GM12872 (cell line): ENCODE results near the gene GPR158.

ENCODE experiments used
- TF ChIP-seq, protein P1 (sequence below): IDR thresholded peaks from 3 replicates; pipeline ENCODE4 v1.5.1; 2011; ENCODE audit warnings: low read depth, mild to moderate bottlenecking, low read length, moderate library complexity; ENCODE audit not compliant: insufficient read depth

GPR158 gene

DNA sequence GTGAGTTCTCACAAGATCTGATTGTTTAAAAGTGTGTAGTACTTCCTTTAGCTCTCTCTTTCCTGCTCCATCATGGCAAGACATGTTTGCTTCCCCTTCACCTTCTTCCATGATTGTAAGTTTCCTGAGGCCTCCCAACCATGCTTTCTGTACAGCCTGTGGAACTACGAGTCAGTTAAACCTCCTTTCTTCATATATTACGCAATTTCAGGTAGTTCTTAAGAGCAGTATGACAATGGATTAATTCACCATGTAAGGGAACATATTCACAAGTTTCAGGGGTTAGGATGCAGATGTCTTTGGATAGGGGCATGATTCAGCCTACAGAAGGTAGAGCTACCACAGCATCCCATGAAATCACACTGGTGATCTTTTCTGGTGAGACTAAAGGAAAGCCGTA lies 174.7 kb downstream of the GPR158 start:
- TF ChIP-seq, protein P1, sequence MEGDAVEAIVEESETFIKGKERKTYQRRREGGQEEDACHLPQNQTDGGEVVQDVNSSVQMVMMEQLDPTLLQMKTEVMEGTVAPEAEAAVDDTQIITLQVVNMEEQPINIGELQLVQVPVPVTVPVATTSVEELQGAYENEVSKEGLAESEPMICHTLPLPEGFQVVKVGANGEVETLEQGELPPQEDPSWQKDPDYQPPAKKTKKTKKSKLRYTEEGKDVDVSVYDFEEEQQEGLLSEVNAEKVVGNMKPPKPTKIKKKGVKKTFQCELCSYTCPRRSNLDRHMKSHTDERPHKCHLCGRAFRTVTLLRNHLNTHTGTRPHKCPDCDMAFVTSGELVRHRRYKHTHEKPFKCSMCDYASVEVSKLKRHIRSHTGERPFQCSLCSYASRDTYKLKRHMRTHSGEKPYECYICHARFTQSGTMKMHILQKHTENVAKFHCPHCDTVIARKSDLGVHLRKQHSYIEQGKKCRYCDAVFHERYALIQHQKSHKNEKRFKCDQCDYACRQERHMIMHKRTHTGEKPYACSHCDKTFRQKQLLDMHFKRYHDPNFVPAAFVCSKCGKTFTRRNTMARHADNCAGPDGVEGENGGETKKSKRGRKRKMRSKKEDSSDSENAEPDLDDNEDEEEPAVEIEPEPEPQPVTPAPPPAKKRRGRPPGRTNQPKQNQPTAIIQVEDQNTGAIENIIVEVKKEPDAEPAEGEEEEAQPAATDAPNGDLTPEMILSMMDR = no peak

DNA sequence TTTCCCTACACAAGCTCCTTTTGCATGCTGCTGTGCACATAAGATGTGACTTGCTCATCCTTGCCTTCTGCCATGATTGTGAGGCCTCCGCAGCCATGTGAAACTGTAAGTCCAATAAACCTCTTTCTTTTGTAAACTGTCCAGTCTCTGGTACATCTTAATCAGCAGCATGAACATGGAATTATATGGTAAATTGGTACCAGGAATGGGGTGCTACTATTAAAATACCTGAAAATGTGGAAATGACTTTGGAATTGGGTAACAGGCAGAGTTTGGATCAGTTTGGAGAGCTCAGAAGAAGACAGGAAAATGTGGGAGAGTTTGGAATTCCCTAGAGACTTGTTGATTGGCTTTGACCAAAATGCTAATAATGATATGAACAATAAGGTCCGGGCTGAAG lies 181.8 kb downstream of the GPR158 start:
- TF ChIP-seq, protein P1 = no peak

DNA sequence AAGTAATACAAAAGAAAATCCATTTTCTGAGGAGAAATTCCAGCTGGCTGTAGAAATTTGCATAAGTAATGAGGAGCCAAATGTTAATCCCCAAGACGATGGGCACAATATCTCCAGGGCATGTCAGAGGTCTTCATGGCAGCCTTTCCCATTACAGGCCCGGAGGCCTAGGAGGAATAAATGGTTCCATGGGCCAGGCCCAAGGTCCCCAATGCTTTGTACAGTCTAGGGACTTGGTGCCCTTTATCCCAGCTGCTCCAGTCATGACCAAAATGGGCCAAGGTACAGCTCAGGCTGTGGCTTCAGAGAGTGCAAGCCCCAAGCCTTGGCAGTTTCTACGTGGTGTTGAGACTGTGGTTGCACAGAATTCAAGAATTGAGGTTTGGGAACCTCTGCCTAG lies 182.5 kb downstream of the GPR158 start:
- TF ChIP-seq, protein P1 = no peak

DNA sequence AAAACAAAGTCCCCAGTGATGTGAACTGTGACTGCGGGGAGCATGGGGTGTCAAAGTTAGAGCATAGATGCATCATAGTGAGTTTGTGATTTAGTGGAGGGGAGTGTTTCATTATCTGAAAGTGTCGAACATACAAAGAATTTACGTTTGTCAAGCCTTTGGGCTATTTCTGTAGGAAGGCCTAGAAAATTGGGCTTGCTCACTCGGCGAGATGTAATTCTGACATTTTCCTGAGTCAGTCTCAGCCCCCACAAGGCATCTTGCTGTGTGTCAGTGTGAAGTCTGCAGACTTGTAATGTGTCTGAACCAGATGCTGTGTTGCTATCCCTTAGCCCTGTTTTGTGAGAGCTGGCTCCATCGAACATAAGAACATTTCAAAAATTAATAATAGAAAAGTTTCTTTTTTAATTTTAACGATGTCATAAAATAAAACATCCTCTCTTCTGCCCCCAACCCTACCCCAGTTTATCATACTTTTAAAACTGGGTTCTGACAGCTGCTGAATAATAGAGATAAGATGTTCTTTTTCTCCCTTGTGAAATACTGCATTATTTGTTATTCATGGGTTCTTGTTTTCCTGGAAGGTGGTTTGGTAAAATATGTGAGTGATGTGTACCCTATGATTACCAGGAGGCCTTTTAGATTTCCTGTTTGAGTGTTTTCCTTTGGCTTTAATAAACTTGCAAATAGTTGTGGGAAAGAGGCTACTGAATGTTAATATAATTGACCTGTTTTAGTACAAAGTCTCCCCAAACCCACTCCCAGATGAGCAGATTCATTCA lies 207.4 kb downstream of the GPR158 start:
- TF ChIP-seq, protein P1 = no peak

DNA sequence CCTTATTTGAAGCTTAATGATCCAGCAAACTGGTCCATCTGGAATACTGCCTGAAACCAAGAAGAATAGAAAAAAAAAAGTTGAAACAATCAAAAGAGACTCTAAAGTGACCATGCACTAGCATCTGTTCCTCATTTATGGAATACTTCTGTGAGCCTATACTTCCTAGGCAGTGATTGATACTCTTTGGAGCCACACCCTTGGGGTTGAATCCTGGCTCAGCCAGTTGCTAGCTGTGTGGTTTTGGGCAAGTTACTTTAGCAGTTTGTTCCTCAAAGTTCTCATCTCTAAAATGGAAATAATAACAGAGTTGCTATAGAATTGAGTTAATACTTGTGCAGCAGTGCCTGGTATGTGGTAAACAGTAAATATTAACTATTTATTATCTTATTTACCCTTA lies 208.9 kb downstream of the GPR158 start:
- TF ChIP-seq, protein P1 = no peak

DNA sequence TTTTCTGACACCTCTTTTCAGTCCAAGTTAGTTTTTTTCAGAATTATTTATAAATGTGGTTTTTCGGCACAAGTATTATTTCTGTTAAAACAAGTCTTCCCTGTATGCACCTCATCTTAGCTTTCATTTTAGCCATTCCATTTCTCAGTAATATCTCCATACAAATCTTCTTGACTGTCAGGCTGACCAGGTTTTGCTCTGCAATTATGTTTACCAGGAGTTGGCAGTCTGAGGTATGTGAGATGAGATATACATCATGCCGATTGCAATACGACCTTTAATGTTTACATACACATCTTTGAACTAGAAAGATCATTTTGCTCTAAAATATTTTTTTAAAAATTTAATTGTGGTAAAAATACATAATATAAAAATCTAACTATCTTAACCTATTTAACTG lies 209.8 kb downstream of the GPR158 start:
- TF ChIP-seq, protein P1 = no peak

DNA sequence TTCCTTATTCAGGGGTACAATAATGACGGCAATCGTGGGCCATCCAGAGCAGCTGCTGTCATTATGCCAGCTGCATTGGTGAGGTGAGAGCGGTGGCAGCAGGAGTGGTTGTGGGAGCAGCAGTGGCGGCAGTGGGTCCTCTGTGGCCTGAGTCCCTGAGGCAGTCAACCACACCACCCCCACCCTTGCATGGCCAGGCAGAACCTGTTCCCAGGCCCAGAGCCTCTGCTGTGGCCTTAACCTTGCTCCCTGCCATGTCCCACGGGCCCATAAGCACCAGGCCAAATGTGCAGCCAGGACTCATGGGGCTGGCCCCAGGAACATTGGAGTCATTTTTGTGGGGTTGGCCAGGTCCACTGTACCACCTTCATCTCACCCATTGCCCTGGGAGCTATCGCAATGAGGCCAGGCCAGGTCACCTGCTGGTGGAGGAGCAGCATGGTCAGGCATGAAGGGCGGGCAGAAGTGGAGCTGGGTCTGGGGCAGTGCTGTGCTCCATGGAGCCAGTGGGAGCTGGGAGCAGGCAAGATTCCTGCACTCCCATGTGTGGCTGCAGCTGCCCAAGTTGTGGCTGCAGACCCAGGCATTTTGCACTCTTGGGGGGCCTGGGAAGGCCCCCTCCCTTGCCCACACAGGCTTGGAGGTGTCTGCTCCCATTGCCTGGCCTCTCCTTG lies 213.5 kb downstream of the GPR158 start:
- TF ChIP-seq, protein P1 = no peak
